RCC 7860 (cell line): ENCODE measurements around the gene RHPN2.
A peak's percentile ranks its signal among the peaks of the same experiment; 100 is the strongest.
"Not testable (repeated sequence)": the region's sequence is repeated elsewhere in the genome, so short reads cannot be mapped to it uniquely, and the experiment has no call there.

Source experiments
- DNase-seq: peaks from one replicate; pipeline ENCODE4 v3.0.0-alpha.2; 2015; ENCODE audit warnings: low spot score
- FAIRE-seq: peaks from 2 replicates; lab custom pipeline; 2012; peaks lifted over from hg19 to GRCh38; lab: Jason Lieb, UNC

Gene RHPN2

DNA sequence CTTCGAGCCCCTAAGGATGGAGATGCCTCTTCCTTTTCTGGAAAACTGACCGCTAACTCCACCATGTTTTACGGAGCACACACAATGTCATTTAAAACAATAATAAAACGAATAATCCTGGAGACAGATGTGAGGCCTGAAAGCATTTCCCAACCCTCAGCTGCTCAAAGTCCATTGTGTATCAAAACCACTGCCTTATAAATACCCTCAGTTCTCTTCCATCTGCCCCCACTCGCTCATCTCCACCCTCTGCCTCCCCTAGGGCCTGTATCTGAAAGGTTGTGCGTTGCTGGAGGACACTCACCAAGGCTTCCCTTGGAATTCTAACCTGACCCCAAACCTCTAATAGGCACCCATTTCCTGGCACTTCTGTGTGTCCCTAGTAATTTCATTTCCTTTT lies 82.2 kb downstream of the RHPN2 start:
- DNase-seq, FAIRE-seq: not testable (repeated sequence)

DNA sequence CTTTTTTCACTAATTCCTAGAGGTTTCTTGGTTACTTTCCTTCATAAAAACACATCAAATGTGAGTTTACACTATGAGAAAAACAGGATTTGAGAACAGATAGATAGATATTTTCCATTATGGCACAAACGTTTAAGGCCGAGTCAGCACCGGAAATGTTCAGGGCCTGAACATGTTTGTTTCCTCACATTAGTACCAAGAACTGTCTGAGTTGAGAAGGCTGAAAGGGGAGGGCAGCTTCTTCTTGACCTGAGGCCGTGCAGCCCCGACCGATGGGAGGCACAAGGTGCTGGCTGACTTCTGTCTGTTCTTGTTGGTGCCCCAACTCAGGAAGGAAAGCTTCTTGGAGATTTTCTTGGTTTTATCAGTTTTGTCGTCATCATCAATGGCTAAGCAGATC lies 84.9 kb downstream of the RHPN2 start:
- not testable (repeated sequence) for FAIRE-seq

DNA sequence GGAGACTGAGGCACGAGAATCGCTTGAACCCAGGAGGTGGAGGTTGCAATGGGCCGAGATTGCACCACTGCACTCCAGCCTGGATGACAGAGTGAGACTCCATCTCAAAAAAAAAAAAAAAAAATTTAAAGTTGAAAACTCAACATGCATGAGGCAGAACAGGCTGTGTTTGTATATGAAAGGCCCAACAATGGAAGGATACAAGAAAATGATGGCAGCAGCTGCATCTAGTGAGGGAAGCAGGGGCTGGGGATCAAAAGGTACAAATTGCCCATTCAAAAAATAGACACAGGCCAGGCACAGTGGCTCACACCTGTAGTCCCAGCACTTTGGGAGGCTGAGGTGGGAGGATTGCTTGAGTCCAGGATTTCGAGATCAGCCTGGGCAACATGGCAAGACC lies 86.9 kb downstream of the RHPN2 start:
- DNase-seq, FAIRE-seq: not testable (repeated sequence)

More for the DNA sequence above, 84.9 kb downstream of the RHPN2 start:
- not testable (repeated sequence) for DNase-seq

DNA sequence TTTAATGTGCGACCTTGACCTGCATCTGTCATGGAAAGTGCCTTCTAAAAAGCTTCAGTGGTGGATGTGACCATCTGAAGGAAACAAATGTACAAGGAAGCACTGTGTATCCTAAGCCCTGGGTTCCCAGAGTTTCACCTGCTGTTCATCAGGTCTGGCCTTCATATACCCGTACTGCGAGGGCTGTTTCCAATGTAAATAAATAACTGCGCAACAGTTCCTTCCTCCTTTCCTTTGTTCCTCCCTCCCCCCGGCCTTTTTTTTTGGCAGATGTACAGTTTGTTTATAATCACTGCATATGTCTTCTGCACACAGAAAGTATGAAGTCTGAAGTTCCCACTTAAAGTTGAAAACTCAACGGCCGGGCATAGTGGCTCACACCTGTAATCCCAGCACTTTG lies 87.4 kb downstream of the RHPN2 start:
- DNase-seq, result no peak
- no peak for FAIRE-seq

DNA sequence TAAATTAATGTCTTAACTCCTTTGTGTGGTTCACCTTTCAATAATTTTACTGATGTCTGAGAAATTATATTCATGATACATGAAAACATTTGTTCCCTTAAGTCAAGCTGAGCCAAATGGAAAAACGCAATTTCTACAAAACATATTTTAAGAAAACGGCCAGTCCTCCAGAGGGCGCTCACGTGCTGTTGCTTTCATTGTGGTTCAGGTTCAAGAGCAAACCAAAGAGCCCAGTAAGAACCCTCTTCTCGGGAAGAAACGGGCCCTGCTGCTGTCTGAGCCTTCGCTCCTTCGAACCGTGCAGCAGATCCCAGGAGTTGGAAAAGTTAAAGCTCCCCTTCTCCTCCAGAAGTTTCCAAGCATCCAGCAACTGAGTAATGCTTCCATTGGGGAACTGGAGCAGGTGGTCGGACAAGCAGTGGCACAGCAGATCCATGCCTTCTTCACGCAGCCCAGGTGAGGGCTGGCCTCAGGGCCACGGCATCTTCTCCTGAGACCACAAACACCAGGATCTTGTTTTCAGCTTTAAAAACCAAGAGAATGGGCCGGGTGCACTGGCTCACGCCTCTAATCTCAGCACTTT lies 88.4 kb downstream of the RHPN2 start:
- peak; percentile 44 for DNase-seq
- FAIRE-seq, result no peak

DNA sequence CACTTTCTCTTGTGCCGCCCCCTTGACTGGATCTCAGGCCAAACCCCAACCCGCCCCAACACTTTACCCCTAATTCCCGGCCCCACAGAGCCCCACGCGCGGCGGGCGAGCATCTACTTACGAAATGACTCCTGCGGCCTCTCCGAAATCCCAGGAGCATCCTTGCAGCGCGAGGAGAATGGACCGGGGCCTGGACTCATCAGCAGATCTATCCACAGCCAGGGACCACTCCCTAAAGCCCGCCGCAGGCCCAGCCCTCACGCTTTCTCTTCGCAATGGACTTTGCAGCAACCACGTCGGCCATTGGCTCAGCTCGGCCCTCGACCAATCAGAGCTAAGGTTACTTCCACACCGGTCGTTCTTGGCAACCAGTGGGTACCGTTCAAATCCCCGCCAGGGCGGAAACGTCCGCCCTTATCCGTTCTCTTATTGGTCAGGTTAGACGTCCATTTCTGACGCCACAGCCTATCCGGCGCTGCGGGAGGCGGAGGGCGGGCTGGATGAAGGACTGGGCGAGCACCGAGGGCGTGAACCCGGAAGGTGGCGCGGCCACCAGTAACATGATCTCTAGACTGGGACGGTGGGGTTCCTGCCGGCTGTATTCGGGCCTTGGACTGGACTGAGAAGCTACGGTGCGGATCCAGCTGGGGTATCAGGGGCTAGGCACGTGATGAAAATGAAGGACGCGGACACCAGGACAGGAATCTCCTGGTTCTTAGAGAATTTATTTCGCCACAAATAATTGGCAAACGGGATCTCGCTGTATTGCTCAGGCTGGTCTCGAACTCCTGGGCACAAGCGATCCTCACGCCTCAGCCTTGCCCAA lies 92.8 kb downstream of the RHPN2 start, which contains the start of the genes CEP89 and FAAP24:
Gene CEP89, minus strand, starts transcription at position 244 of the 826 bp plus-strand sequence. Its CDS starts 84 bp downstream, at position 160.
Gene FAAP24, plus strand, starts transcription at position 528 of the 826 bp plus-strand sequence. CDS start 955 bp downstream, outside the sequence.
- DNase-seq (peak; percentile 98), FAIRE-seq (peak; percentile 91)

- FAIRE-seq (no peak), DNase-seq (no peak)
These were observed 93.6 kb downstream of the RHPN2 start for GRCh38 chr19:32971012-32971595.

GRCh38 chr19:32969549-32969948 lies 95.1 kb downstream of the RHPN2 start:
- DNase-seq (no peak), FAIRE-seq (no peak)

DNA sequence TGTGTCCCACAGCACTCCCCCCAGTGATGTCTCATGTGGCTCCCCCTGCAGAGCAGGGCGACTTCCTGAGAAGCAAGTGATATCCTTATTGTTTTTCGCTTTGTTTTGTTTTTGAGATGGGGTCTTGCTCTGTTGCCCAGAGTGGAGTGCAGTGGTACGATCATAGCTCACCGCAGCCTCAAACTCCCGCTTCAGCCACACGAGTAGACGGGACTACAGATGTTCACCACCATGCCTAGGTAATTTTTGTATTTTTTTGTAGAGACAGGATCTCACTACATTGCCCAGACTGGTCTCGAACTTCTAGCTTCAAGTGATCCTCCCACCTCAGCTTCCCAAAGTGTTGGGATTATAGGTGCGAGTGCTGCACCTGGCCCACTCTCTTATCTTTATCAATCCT lies 97.9 kb downstream of the RHPN2 start:
- DNase-seq (no peak), FAIRE-seq (no peak)

- DNase-seq (no peak), FAIRE-seq (no peak)
These were observed 119.4 kb downstream of the RHPN2 start for GRCh38 chr19:32945260-32945659.

DNA sequence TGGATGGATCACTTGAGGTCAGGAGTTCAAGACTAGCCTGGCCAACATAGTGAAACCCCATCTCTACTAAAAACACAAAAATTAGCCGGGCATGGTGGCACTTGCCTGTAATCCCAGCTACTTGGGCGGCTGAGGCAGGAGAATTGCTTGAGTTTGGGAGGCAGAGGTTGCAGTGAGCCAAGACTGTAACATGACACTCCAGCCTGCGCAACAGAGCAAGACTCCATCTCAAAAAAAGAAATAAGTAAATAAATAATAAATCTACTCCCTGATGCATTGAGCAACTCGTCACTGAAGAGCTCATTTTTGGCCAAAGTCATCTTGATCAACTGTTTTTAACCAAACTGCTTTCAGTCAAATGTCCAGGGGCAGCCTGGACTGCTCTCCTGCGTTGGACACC lies 123.4 kb downstream of the RHPN2 start:
- FAIRE-seq, DNase-seq: not testable (repeated sequence)

GRCh38 chr19:32936065-32936464 lies 128.6 kb downstream of the RHPN2 start:
- no peak for FAIRE-seq
- DNase-seq, result no peak

DNA sequence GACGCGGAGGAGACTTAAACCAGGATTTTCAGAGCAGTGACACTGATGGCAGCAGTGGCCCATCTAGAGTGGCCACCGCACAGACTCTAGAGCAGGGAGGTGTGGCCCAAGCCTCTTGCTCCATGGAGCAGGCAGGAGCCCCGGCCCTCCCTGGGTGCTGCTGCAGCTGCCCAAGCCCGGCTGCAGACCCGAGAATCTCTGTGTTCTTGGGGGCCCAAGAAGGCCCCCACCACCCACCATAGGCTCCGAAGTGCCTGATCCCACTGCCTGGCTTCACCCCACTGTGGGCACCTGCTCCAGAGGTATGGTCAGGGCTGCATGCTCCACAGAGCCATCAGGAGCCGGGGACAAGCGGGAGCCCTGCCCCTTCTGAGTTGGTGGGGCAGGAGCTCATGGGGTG lies 129.1 kb downstream of the RHPN2 start:
- FAIRE-seq (no peak), DNase-seq (no peak)

GRCh38 chr19:32933571-32933970 lies 131.1 kb downstream of the RHPN2 start:
- FAIRE-seq (no peak), DNase-seq (no peak)

GRCh38 chr19:32930567-32930966 lies 134.1 kb downstream of the RHPN2 start:
- no peak for FAIRE-seq
- DNase-seq, result no peak

DNA sequence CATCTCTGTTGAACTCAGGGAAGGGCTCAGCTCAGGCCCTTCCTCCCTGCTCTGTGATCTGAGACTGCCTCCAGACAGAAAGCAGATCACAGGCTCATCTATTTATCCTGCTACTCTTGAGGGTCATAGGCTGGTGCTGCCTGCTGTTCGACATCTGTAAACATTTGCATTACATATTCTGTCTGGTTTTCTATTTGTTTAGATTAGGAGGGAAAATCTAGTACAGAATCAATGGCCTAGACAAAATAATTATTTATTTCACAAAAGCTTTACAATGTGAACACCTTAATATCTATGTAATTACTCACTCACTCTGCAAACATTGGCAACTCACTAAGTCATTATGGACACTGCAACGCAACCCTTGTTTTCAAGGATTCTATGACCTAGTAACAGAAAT lies 135.9 kb downstream of the RHPN2 start:
- FAIRE-seq (no peak), DNase-seq (no peak)
